H1 (cell line): ENCODE results near the gene TTC23. TPM values are rescaled to one million over a fixed set of nuclear protein-coding genes. Genes with fewer than 3 reads are reported as not detected.

ENCODE experiments used
- CTCF ChIA-PET: fragments of 300-600 bp; sonication (Branson Sonifier 250); formaldehyde crosslinking; loops from one replicate; lab custom pipeline; 2021; ENCODE audit not compliant: partially characterized antibody; lab: Charles Lee
- POLR2A ChIA-PET: fragments of 300-600 bp; sonication (Branson Sonifier 250); formaldehyde crosslinking; loops from one replicate; lab custom pipeline; 2021; ENCODE audit warnings: inconsistent platforms; ENCODE audit not compliant: partially characterized antibody; lab: Charles Lee
- DNase-seq, 2 experiments: peaks; one replicate each; pipeline versions ENCODE4 v3.0.0 to v3.0.0-alpha.2; 2010 to 2022; ENCODE audit warnings: low spot score in 2 of 2, low read depth in 1 of 2, mixed read lengths in 1 of 2
- FAIRE-seq: peaks from 2 replicates; lab custom pipeline; 2011; peaks lifted over from hg19 to GRCh38; lab: Jason Lieb, UNC
- H2AFZ ChIP-seq: 2 replicates; pipeline ENCODE4 v1.8.1; 2012; ENCODE audit warnings: low read length, inconsistent platforms
- H2AK5ac ChIP-seq: 2 replicates; pipeline ENCODE4 v1.6.1; 2013; ENCODE audit warnings: low read depth, low read length
- H2BK120ac ChIP-seq: replicated peaks from 2 replicates; pipeline ENCODE3; 2013; ENCODE audit warnings: low read depth, low read length, inconsistent platforms
- H2BK12ac ChIP-seq: 2 replicates; pipeline ENCODE4 v1.6.1; 2013; ENCODE audit warnings: low read depth, low read length
- H2BK15ac ChIP-seq: 2 replicates; pipeline ENCODE4 v1.6.1; 2013; ENCODE audit warnings: low read length
- H2BK20ac ChIP-seq: 2 replicates; pipeline ENCODE4 v1.6.1; 2013; ENCODE audit warnings: low read length
- H2BK5ac ChIP-seq: 2 replicates; pipeline ENCODE4 v1.6.1; 2013; ENCODE audit warnings: low read depth, low read length
- H3K14ac ChIP-seq: 2 replicates; pipeline ENCODE4 v1.6.1; 2013; ENCODE audit warnings: inconsistent platforms; ENCODE audit not compliant: insufficient read length
- H3K18ac ChIP-seq: 2 replicates; pipeline ENCODE4 v1.6.1; 2013; ENCODE audit warnings: low read length; ENCODE audit errors: extremely low read depth
- H3K23ac ChIP-seq: 2 replicates; pipeline ENCODE4 v1.6.1; 2013; ENCODE audit warnings: inconsistent platforms; ENCODE audit not compliant: insufficient read length
- H3K23me2 ChIP-seq: 2 replicates; pipeline ENCODE4 v1.6.1; 2013; ENCODE audit warnings: low read depth, low read length
- H3K27ac ChIP-seq: 2 replicates; pipeline ENCODE4 v1.6.1; 2011; ENCODE audit warnings: low read depth, low read length, inconsistent platforms
- H3K27me3 ChIP-seq, 4 experiments: replicated peaks in 1 of 4; 1 replicate in 1 of 4; 2 replicates in 3 of 4; pipeline versions ENCODE4 v1.6.1 to v1.8.1; 2011 to 2013; ENCODE audit warnings: low read length in 3 of 4, mild to moderate bottlenecking in 3 of 4, inconsistent platforms in 2 of 4, mixed read lengths in 2 of 4, moderate library complexity in 1 of 4; ENCODE audit not compliant: control insufficient read depth in 3 of 4, insufficient read depth in 3 of 4; ENCODE audit errors: extremely low read depth in 1 of 4
- H3K36me3 ChIP-seq, 4 experiments: 2 replicates each; pipeline versions ENCODE4 v1.6.1 to v1.8.1; 2011 to 2013; ENCODE audit warnings: mild to moderate bottlenecking in 4 of 4, low read length in 3 of 4, moderate library complexity in 2 of 4, control low read depth in 1 of 4, inconsistent platforms in 1 of 4; ENCODE audit not compliant: insufficient read depth in 4 of 4, control insufficient read depth in 2 of 4
- H3K4ac ChIP-seq: replicated peaks from 2 replicates; pipeline ENCODE3; 2013; ENCODE audit warnings: low read length, low read depth, mixed read lengths, inconsistent platforms; ENCODE audit not compliant: insufficient read length
- H3K4me1 ChIP-seq, 4 experiments: replicated peaks in 1 of 4; 1 replicate in 1 of 4; 2 replicates in 3 of 4; pipeline versions ENCODE4 v1.6.1 to v1.8.1; 2011 to 2013; ENCODE audit warnings: low read length in 3 of 4, inconsistent platforms in 2 of 4, mixed read lengths in 1 of 4; ENCODE audit not compliant: insufficient read depth in 4 of 4, control insufficient read depth in 3 of 4
- H3K4me2 ChIP-seq, 2 experiments: 2 replicates each; pipeline versions ENCODE4 v1.6.1 to v1.8.1; 2011 to 2013; ENCODE audit warnings: low read depth in 2 of 2, low read length in 2 of 2, control low read depth in 1 of 2, inconsistent platforms in 1 of 2, mild to moderate bottlenecking in 1 of 2; ENCODE audit not compliant: insufficient read depth in 1 of 2
- H3K4me3 ChIP-seq, 4 experiments: fragments of 200-600, 300-600 bp in 1 of 4; sonication (generic), shearing (Covaris generic), sonication (Bioruptor Twin) in 1 of 4; 2 replicates each; pipeline versions ENCODE4 v1.5.1 to v1.8.1; 2011 to 2016; ENCODE audit warnings: low read length in 4 of 4, low read depth in 3 of 4, control low read depth in 2 of 4, inconsistent platforms in 2 of 4, mild to moderate bottlenecking in 2 of 4, mixed read lengths in 1 of 4, moderate library complexity in 1 of 4; ENCODE audit not compliant: insufficient read depth in 2 of 4; ENCODE audit errors: extremely low read depth in 1 of 4
- H3K56ac ChIP-seq: replicated peaks from 2 replicates; pipeline ENCODE3; 2013; ENCODE audit warnings: low read depth, mild to moderate bottlenecking, mixed read lengths, low read length, inconsistent platforms; ENCODE audit not compliant: insufficient read length
- H3K79me1 ChIP-seq: 2 replicates; pipeline ENCODE4 v1.6.1; 2013; ENCODE audit warnings: low read depth, low read length, control low read depth
- H3K79me2 ChIP-seq, 2 experiments: 2 replicates each; pipeline versions ENCODE4 v1.6.1 to v1.8.1; 2012 to 2013; ENCODE audit warnings: low read length in 2 of 2, mild to moderate bottlenecking in 2 of 2, inconsistent platforms in 1 of 2; ENCODE audit not compliant: insufficient read depth in 2 of 2, control insufficient read depth in 1 of 2
- H3K9ac ChIP-seq, 4 experiments: replicated peaks in 1 of 4; 1 replicate in 1 of 4; 2 replicates in 3 of 4; pipeline versions ENCODE4 v1.6.1 to v1.8.1; 2011 to 2013; ENCODE audit warnings: low read depth in 3 of 4, low read length in 3 of 4, control low read depth in 2 of 4, mild to moderate bottlenecking in 2 of 4, moderate library complexity in 2 of 4, inconsistent platforms in 1 of 4; ENCODE audit errors: extremely low read depth in 1 of 4
- H3K9me3 ChIP-seq, 2 experiments: 2 replicates each; pipeline versions ENCODE4 v1.6.1 to v1.8.1; 2012 to 2013; ENCODE audit warnings: mild to moderate bottlenecking in 2 of 2, moderate library complexity in 2 of 2, control low read depth in 1 of 2, inconsistent platforms in 1 of 2, low read depth in 1 of 2, low read length in 1 of 2, mixed read lengths in 1 of 2; ENCODE audit not compliant: insufficient read depth in 2 of 2
- H4K20me1 ChIP-seq, 2 experiments: replicated peaks in 1 of 2; 2 replicates each; pipeline versions ENCODE3 to v1.8.1; 2011 to 2013; ENCODE audit warnings: inconsistent platforms in 2 of 2, low read length in 2 of 2, mild to moderate bottlenecking in 1 of 2; ENCODE audit not compliant: insufficient read depth in 2 of 2, control insufficient read depth in 1 of 2
- H4K5ac ChIP-seq: 2 replicates; pipeline ENCODE4 v1.6.1; 2013; ENCODE audit warnings: low read length, low read depth, mixed read lengths, inconsistent platforms; ENCODE audit not compliant: insufficient read length
- H4K8ac ChIP-seq: 2 replicates; pipeline ENCODE4 v1.8.0; 2013; ENCODE audit warnings: mild to moderate bottlenecking, moderate library complexity, low read length, inconsistent platforms; ENCODE audit not compliant: insufficient read depth; ENCODE audit errors: extremely low read depth
- H4K91ac ChIP-seq: replicated peaks from 2 replicates; pipeline ENCODE3; 2013; ENCODE audit warnings: low read length, mixed read lengths, inconsistent platforms; ENCODE audit not compliant: insufficient read length
- ASH2L ChIP-seq: fragments of 200-600, 300-600 bp; sonication (generic); IDR thresholded peaks from one replicate; pipeline ENCODE4 v1.7.1; 2017; ENCODE audit warnings: low read length
- PHF8 ChIP-seq: fragments of 200-600 bp; sonication (generic); conservative IDR thresholded peaks from 2 replicates; pipeline ENCODE4 v1.7.1; 2012; ENCODE audit warnings: low read depth, mild to moderate bottlenecking, inconsistent platforms, low read length, moderate library complexity
- POU5F1 ChIP-seq: IDR thresholded peaks from 2 replicates; pipeline ENCODE4 v1.6.1; 2011; ENCODE audit warnings: low read depth, mild to moderate bottlenecking, low read length, moderate library complexity
- SIN3A ChIP-seq, 2 experiments: IDR thresholded peaks in 1 of 2; conservative IDR thresholded peaks in 1 of 2; 2 replicates each; pipeline ENCODE4 v1.6.1; 2011 to 2012; ENCODE audit warnings: low read length in 2 of 2, improper control_type of control experiment in 1 of 2, low read depth in 1 of 2, mild to moderate bottlenecking in 1 of 2
- USF2 ChIP-seq: IDR thresholded peaks from 2 replicates; pipeline ENCODE4 v1.6.1; 2011; ENCODE audit warnings: low read length, improper control_type of control experiment
- polyA plus RNA-seq, 7 experiments: library from polyadenylated mRNA; depleted of rRNA in 3 of 7; stranded (reverse) in 5 of 7; unstranded in 2 of 7; fragments of >200 nt in 5 of 7; fragments of 200-250 nt in 2 of 7; gene quantifications; 1 replicate in 5 of 7; 2 replicates in 1 of 7; 4 replicates in 1 of 7; pipeline versions ENCODE4 v1.2.1 to v1.2.3, GENCODE V29; 2011 to 2013; ENCODE audit warnings: missing spikeins in 2 of 7, mixed read lengths in 2 of 7
- total RNA-seq: library from RNA; stranded (reverse); fragmentation: NEBNext Ultra II Directional; extraction: Animal tissue kit (Norgen Biotek cat#: 25700); gene quantifications from 2 replicates; pipeline ENCODE4 v1.2.1, GENCODE V29; 2021

Gene TTC23
- total and polyA plus RNA-seq, 2 of the 8 experiments (the other 6 are each of a cell fraction or from before 2014, with no cell fraction given), result 4.8 to 23.0 TPM

GRCh38 chr15:99291643-99292042 lies 42.3 kb upstream of the TTC23 start:
- no peak overlapping the region for H2BK5ac ChIP-seq
- no peak overlapping the region for H3K4ac ChIP-seq
- no peak overlapping the region for H3K4me3 ChIP-seq
- no peak overlapping the region for H3K18ac ChIP-seq
- no peaks in the 10 kb centered on the region for H4K20me1 ChIP-seq
- H4K5ac ChIP-seq, result no peak overlapping the region
- FAIRE-seq (no peak), DNase-seq (no peak)
- no peak overlapping the region for H2BK15ac ChIP-seq
- no peak overlapping the region for H2BK20ac ChIP-seq
- peaks cover 0 to 5% of the 10 kb centered on the region in 2 experiments; a peak in 1 of 4 replicates for H3K9me3 ChIP-seq
- H2BK120ac ChIP-seq, result no peak overlapping the region
- no peak overlapping the region for H3K14ac ChIP-seq
- no peaks in the 10 kb centered on the region for H3K79me1 ChIP-seq
- H3K27ac ChIP-seq, result no peak overlapping the region
- no peak overlapping the region for H3K23ac ChIP-seq
- H3K23me2 ChIP-seq, result no peaks in the 10 kb centered on the region
- H3K56ac ChIP-seq, result no peak overlapping the region
- no peak overlapping the region for H3K4me2 ChIP-seq
- ChIA-PET CTCF (interaction anchor here (1.6 kb wide), 1 partner anchor 464 kb away, joined by 4 read pairs; no protein-coding TSS in a partner anchor), POLR2A (no interaction called here)
- no peak overlapping the region for H4K91ac ChIP-seq
- no peak overlapping the region for H2BK12ac ChIP-seq
- no peak overlapping the region for H3K9ac ChIP-seq
- H4K8ac ChIP-seq, result no peak overlapping the region
- no peak overlapping the region for H2AK5ac ChIP-seq
- H2AFZ ChIP-seq, result no peak overlapping the region
- H3K79me2 ChIP-seq, result no peaks in the 10 kb centered on the region
- peaks cover 0 to 13% (median 6%) of the 10 kb centered on the region in 4 experiments; a peak in 3 of 7 replicates for H3K4me1 ChIP-seq
- no peaks in the 10 kb centered on the region for H3K27me3 ChIP-seq
- H3K36me3 ChIP-seq, result peaks cover 0 to 7% (median 0%) of the 10 kb centered on the region in 4 experiments; a peak in 1 of 8 replicates
- TF ChIP-seq USF2 (no peak), POU5F1 (no peak), SIN3A (conservative IDR thresholded peaks at IDR 0.05 in 1 of 2, IDR thresholded peaks at IDR 0.05 in 1 of 2; ENCODE audit: low read depth in 1 of 2, low read length in 2 of 2) (no peak), ASH2L (no peak), PHF8 (no peak)
